NCI-H1694 treated with DMSO at 0.1 percent for 48 hours (cell line): ENCODE data around the gene GGACT.
"Not testable (repeated sequence)": the region's sequence is repeated elsewhere in the genome, so short reads cannot be mapped to it uniquely, and the experiment has no call there.

Source experiments
- DNase-seq: peaks from one replicate; lab custom pipeline; 2025; lab: John Stamatoyannopoulos, UW

Gene GGACT

DNA sequence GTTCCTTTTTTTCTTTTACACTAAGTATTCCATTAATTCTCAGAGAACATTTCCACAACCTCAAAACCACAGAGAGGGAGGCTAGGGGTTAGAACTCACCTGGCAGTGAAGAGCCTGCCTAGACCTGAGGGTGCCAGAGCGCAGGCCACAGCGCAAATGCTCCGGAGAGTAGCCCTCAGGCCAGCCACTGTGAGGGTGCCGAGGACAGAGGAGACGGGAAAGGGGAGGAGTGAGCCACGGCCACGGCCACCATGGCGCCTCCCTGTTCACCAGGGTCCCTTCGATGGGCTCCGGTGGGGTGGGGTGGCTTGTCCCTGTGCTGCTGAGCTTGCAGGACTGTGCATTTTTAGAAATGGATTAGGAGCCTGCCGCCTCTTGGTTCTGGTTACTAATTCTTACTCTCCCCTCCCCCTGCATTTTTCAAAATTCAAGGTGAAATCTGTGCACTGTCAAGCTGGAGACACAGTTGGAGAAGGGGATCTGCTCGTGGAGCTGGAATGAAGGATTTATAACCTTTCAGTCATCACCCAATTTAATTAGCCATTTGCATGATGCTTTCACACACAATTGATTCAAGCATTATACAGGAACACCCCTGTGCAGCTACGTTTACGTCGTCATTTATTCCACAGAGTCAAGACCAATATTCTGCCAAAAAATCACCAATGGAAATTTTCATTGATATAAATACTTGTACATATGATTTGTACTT, 58.8 kb downstream of the GGACT start:
- peak; percentile 42 for DNase-seq

DNA sequence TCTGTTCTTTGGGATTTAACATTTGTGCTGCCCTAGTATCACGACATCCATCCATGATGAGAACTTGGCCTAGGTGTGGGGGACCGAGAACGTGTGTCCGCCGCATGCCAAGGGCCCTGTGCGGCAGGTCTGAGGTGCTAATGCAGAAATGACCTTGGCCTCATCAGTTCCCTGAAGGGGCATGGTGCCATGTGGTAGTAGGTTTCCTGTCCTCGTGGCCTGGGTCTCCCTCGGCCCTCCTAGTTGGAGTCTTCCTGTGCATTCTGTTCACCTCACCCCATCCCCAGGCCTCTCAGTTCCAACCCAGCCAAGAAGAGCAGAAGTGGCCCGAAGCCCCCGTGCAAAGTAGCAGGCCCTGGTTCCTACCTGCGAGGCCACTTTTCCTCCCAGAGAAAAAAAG, 59.8 kb downstream of the GGACT start:
- no peak for DNase-seq

DNA sequence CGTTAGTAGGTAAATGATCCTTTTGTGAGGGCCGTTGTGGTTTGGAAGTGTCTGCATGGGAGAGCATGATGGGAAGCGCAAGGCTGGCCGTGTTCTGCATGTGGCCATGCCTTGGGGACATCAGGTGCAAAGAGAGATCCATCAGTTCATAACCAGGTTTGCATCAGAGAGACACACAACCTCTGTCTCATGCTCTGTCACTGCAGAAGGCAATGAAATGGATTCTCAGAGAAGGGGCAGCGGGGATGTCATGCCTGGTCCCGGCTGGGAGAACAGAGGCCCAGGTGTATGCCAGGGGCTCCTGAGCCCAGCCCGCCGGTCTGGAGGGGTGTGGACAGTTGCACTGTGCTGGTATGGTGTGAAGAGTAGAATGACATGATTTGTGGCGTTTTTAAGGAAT, 60.2 kb downstream of the GGACT start:
- DNase-seq: no peak

DNA sequence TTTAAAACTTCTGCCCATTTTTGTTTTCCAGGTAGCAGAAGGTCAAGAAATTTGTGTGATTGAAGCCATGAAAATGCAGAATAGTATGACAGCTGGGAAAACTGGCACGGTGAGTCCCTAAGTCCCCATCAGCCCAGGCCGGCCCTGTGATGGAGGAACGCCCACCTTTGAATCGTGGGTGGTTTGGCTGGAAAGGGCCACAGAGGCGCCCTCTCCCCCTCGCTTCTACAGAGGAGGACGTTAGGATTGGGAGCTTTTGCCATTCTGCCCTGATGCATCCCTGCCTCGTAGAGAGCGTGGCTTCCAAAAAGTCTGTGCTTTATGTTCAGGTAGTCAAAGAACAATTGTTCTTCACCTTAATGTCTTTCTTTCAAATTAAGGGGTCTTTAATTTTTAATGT, 60.9 kb downstream of the GGACT start:
- DNase-seq: peak; percentile 24

DNA sequence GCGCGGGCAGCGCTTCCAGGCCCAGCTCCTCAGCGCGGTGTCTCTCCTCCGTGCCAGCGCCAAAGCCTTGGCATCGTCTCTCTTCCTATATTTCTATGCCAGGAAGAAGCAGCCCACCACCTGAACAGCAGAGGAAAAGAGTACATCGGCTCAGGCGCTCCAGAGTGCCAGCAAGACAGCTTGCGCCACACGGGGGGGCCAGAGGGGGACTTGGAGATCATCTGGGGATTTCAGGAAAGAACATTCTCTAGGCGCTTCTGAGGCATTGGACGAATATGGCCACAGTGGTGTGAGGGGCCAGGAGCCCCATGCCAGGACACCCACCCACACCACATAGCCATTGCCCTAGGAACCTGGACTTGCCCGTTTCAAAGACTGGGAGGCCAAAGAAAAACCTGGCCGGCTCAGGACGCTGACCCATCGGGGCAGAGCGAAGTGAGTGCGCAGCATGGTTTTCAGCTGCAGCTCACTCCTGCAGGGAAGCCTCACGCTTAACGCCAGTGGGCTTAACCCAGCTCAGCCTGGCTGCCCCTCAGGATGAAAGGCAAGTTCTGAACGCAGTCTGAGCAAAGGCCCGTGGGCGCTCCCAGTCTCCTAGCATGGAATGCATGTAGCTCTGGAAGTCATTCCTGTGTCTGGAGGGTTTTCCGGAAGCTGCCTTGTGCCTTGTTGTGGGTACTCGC, 62.1 kb downstream of the GGACT start:
- no peak for DNase-seq

DNA sequence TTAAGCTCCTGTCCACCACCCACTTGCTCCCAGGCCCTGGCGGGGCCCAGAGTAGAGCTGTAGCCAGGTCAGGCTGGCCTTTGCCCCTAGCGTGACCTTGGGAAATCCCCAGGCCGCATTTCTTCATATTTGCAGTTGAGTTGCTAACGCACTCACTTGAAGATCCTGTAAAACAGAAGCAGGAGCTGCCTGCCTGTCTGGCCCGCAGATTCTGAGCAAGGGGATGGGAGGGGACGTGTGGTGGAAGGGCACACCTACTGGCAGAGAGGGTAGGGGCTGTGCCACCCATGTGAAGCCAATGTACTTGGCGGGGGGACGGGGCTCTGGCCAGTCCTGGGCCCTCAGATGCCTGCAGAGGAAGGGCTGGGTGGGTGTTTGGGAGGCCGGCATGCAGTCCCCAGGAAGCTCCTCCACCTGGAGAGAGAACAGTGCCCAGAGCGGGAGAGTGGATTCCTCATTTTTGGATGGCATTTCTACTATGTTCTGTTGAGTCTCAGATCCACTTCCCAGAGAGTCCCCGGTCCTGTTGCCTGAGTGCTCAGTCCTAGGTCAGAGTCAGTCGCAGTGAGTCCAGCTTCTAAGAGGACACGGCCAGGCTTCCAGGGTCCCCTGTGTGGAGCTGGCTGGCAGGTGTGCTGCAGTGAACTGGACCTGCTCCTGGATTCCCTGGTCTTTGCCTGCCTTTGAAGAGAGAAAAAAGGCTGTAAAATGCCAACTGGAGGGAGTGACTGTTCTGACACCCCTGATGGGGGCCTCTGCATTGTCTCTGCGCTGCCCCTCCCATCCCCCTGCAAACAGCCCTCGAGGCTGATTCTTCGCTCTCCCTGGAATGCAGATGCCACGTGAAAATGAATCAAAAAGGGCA, 62.9 kb downstream of the GGACT start:
- no peak for DNase-seq

DNA sequence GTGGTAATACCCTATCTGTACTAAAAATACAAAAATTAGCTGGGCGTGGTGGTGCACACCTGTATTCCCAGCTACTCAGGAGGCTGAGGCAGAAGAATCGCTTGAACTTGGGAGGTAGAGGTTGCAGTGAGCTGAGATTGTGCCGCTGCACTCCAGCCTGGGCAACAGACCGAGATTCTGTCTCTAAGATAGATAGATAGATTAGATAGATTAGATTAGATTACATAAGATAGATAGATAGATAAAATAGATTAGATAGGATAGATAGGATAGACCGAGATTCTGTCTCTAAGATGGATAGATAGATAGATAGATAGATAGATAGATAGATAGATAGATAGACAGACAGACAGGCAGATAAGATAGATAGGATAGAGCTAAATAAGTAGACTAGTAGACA, 63.9 kb downstream of the GGACT start:
- not testable (repeated sequence) for DNase-seq

DNA sequence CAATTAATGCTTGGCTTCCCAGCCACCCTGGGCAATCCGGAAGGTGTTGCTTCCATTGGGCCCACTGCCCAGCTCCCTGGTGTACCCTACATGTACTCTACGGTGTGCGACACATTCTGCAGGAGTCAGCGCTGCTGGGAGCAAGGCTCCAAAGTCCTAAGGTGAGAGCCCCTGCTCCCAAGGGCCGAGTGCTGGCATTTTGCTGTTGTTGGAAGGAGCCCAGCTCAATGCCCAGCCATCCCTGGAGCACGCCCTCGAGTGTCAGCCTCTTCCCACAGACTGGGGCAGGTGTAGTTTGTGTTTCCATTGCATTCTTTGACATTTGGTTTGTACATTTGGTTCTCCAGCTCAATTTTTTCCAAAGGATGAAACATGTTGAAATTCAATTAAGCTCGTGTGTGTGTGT, 64.6 kb downstream of the GGACT start:
- no peak for DNase-seq

DNA sequence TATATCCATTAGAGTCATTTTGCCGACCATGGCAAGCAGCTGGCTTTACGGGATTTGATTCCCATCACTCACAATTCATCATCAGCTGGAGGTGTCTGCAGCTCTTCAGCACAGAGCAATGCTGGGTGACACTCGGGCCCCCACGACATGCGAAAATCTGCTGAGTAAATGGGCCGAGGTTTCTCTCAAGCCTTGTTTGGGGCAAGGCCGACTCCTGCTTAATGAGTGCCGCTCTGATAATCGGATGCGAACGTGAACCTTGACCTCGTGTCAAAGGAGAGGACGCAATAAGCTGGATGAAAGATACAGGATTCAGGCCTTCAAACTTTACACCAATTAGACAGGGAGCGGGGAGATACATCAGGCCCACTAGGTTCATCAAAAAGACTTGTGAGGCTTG, 65.2 kb downstream of the GGACT start:
- DNase-seq: peak; percentile 92

DNA sequence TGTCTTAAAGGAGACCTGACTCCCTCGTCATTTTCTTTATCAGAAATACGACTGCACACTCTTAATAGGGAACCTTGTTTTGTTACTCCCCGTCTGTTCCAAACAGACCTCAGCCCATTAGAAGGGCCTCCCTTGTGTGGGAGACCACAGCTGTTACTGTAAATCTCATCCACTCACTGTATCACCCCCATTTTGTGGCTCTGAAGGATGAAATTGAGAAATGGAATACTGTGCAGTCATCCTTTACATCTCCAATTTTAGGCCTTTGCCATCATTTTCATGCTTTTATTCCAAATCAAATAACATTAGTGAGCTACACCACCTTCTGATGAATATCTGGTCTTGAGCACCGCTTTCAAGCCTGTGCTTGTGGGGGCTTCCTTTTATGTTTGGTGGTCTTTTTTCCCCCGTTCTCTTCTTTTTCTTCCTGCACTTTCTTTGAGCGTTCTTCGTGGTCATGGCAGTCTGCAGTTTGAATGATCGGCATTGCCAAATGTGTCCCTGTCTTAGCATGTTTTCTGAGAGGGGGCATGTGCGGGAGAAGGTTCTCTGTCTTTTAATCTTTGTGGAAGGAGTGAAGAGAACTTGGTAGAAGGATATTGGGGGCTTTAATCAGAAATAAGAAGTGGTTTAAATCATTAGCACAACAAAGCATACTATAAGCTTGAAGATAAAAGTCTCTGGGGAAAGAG, 65.8 kb downstream of the GGACT start:
- peak; percentile 96 for DNase-seq

DNA sequence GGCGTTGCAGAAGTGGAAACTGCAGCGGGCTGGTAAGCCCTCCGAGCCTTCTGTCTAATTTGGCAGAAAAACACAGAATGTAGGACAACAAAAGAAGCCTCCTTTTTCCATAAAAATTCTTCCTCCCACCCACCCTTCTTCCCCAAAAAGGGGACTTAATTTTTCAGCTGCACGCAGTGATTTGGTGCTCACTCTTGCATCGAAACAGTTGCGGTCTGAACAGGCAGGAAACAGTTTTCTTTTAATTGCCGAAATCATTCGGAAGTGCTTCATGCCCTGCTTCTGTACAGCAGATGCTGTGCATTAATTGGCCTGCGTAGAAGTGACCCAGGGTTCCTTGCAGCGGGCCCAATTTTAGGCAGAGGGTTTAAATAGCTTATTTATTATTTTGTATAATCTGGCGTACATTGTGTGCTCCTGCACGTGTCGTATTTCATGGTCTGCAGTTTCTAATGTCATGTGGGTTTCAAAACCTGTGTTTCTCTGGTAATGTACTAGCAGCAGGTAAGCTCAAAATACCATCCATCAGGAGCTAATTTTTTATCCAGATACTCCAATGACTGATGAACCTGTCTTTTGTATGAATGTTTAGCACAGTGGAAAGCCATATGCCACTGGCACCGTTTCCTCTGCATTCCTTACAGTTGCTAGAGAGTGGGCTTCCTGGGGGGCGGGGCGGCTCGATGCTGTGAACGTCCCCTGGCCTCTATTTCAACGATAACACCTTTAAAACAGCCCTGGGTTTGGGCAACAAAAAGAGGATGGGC, 66.6 kb downstream of the GGACT start:
- peak; percentile 99 for DNase-seq

DNA sequence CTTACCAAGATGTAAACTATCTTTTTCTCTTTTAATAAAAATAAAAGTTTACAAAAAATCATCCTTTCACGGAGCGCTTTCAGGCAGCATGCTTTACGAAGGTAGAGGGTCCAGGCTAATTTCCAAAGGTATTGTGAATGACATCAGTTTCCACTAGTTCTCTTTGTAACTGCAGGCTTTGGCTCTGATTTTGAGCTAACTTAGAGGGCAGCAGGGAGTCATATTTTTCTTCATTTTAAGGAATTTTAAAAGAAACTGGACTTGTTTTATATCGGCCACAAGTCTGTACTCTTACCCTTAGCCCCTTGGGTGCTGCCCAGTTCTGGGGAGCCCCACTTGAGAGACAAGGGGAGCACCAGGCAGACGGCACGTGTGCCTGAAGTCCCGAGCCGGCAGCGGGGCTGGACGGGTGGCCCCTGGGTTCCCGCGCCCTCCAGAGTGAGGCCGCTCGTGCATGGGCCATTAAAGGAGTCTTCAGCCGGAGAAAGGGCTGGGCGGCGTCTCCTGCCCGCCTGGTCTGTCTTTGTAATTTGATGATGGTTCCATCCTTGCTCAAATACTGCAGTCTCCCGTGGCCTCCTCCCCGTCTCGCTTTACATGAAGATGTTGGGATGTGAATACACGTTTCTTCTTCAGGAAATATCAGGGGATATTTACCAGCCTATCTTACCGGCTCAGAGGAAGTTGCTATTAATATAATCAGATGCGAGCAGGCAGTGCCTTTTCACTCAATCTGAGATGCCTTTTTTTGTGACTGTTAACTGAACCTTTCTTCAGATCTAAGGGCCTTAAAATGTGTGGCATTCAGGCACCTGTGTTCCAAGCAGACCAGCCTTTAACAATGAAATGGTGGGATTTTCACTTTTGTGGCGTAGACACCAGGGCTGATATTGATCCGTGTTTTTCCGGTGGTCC, 67.4 kb downstream of the GGACT start:
- DNase-seq: peak; percentile 72

DNA sequence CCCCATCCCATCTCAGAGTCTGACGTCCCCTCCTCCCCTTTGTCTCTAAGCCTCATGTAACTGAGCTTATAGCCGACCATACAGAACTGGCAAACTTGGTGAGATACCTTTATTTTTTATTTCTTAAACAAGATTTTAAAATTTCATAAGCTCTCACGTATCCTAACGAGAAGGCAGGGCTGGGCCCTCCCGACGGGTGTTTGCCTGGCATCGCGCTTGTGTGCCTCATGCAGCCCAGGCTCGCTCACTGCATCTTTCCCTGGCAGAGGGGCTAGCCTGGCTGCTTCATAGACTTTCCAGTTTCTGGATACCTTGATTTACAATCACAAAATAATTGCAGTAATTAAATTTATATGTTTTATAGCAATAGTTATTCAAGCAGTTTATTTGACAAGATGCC, 69.0 kb downstream of the GGACT start:
- DNase-seq: no peak

DNA sequence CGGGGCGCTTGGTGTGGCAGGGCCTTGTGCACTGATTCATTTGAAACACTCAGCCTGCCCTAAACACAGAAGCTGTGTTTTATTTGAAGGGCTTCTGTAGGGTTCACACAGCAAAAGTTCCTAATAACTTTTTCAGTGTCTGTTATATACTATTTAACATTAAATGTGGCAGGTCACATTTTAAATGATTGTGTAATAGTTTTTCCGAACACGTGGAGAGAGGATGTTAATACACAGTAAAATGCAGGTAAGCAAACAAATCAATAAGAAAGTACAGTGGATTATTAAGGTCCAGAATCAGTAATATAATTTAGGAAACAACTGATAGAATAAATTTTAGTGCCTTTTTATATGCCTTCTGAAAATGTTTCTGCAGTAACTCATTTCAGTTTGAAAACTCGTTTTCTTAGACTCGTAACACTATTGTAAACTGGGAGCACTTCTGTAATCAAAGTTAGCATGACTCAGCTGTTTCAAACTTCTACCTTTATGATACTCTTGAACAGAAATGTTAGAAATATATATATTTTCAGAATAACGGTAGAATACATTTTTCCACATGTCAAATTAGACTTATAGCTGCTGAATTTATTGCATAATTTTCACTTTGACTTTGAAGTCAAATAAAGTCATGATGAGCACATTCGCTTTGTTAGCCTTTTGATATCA, 70.1 kb downstream of the GGACT start:
- DNase-seq: no peak

DNA sequence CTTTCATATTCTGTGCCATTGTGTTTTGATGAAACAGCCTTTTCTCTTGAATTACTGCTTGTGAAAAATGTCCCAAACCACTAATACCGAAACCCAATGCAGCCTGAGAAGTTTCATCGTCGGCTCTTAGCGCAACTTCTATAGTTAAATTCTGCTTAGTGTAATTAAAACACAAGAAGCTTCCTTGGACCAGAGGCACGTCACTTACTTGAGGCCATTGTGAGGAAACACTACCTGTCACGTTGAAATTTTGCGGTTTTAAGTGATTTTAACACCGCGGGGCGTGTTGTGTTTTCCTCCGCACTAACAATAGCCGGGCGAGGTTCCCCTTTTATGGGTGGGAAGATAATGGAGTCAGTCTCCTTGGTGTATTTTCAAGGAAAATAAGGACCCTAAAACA, 70.9 kb downstream of the GGACT start:
- no peak for DNase-seq

DNA sequence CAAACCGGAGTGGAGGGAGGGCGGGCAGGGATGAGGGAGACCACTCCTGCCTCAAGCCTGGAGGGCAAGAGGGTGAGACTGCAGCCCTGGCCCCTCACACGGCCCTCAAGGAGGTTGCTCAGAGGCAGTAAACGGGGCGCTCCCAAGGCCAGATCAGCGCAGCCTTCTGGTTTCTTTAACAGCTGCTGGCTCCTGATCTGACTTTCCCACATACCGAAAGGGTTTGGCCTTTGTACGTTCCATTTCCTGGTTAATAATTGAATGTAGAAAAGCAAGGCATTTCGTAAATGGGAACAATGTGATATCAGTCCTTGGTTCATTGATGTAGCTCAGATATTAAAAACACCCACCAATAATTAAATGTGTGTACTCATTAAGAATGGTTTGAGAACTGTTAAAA, 71.5 kb downstream of the GGACT start:
- DNase-seq: no peak

DNA sequence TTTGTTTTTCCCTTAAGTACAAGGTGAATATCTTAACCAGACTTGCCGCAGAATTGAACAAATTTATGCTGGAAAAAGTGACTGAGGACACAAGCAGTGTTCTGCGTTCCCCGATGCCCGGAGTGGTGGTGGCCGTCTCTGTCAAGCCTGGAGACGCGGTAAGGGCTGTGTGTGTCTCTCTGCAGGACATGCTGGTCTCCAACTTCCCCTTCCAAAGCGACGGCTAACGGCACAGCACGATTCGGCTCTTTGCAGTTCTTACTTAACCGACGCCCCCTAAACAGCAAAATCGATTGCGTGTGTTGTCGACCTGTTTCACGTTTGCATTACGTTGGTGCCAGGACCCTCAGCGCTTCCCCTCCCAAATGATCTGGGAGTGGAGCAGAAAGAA, 73.2 kb downstream of the GGACT start:
- no peak for DNase-seq

DNA sequence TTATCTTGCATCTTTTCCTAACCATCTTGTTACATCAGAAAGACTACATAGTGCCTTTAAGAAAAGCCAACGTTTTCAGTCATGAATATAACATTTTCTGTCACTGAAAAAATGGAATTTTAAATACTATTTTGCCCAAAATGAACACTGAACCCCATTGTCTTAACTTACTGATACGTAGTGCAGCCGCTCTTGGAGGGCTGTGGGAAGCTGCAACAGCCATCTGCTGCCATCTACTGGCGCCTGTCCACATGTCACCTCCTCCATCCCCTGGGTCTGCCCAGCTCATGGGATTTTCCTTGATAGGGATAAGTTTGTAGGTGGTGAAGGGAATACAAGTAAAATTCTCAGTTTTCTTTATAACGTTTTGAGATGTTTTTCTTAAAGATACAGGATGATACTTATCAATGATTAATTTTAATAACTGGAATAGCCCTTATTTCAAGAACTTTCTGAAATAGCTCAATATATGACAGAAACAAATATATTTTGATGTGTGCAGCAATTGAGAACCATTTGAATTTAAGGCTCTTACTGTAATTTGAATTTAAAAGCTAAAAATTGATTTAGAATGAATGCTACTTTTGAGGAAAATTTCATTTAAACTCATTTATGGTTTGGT, 73.7 kb downstream of the GGACT start:
- DNase-seq: peak; percentile 83

DNA sequence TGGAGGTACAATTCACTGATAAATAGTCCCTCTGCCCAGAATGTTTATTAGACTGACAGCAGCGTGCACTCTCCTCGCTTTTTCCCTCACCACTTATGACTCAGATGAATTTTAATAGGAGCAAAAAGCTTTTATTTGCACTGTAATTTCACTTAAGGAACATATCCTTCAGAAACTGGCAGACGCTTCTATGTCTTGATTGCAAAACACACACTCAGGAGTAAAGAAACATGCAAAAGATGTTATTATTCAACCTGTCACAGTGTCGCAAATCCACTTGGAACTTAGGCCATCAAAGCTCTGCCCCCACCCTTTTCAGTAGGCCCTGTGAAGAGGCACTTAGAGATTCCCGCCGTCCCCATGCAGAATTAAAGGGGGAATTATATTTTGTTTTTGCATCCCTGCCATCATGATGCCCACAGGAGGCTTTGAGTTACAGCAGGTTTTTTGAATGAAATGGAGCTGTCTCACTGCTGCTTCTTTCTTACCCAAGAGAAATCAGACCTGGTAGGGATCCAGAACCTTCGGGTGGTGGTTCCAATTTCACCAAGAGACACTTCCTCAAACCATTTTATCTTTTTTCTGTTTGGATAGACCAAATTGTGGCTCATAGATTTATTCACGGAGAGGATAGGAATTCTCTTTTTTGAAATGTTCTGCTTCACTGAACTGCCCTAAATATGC, 74.5 kb downstream of the GGACT start:
- DNase-seq: no peak
